HepG2 (cell line): Measurements from ENCODE around the gene COQ8A. TPM values are rescaled to one million over a fixed set of nuclear protein-coding genes. Genes with fewer than 3 reads are reported as not detected.

ENCODE experiments used
- AKAP8 ChIP-seq: sonication (generic); formaldehyde crosslinking; IDR thresholded peaks from 2 replicates; pipeline ENCODE4 v1.5.1; 2020; ENCODE audit warnings: mild to moderate bottlenecking, missing genetic modification reagents
- CHCHD3 ChIP-seq: sonication (generic); formaldehyde crosslinking; IDR thresholded peaks from 2 replicates; pipeline ENCODE4 v1.8.0; 2022; ENCODE audit warnings: mild to moderate bottlenecking, missing genetic modification reagents, moderate library complexity
- DPF2 ChIP-seq: sonication (generic); formaldehyde crosslinking; IDR thresholded peaks from 2 replicates; pipeline ENCODE4 v1.4.0; 2020; ENCODE audit warnings: mild to moderate bottlenecking, low read depth, missing genetic modification reagents, borderline replicate concordance
- ETV5 ChIP-seq: IDR thresholded peaks from 2 replicates; pipeline ENCODE4 v1.6.1; 2018; ENCODE audit warnings: missing biosample characterization, missing genetic modification reagents, inconsistent platforms, borderline replicate concordance
- HINFP ChIP-seq: sonication (generic); formaldehyde crosslinking; IDR thresholded peaks from 2 replicates; pipeline ENCODE4 v1.4.0; 2020; ENCODE audit warnings: low read depth, mild to moderate bottlenecking, missing genetic modification reagents
- PLSCR1 ChIP-seq: sonication (generic); formaldehyde crosslinking; IDR thresholded peaks from 2 replicates; pipeline ENCODE4 v1.5.0; 2020; ENCODE audit warnings: missing genetic modification reagents, mild to moderate bottlenecking, borderline replicate concordance
- POLR2AphosphoS5 ChIP-seq: IDR thresholded peaks from 2 replicates; pipeline ENCODE4 v1.6.1; 2012; ENCODE audit warnings: low read depth, low read length
- SRY ChIP-seq: sonication (generic); formaldehyde crosslinking; IDR thresholded peaks from 2 replicates; pipeline ENCODE4 v1.8.0; 2022; ENCODE audit warnings: mild to moderate bottlenecking, missing genetic modification reagents
- SYNCRIP ChIP-seq: fragments of 200-400 bp; formaldehyde crosslinking; IDR thresholded peaks from 2 replicates; pipeline ENCODE4 v1.6.1; 2018; ENCODE audit warnings: mild to moderate bottlenecking, low read depth, low read length; ENCODE audit not compliant: insufficient read depth
- TRIM24 ChIP-seq: sonication (generic); formaldehyde crosslinking; IDR thresholded peaks from 2 replicates; pipeline ENCODE4 v1.8.0; 2022; ENCODE audit warnings: mild to moderate bottlenecking, missing genetic modification reagents
- U2AF1 ChIP-seq: fragments of 200-400 bp; formaldehyde crosslinking; optimal IDR thresholded peaks from 2 replicates; pipeline ENCODE3; 2017; ENCODE audit warnings: mild to moderate bottlenecking, low read depth, low read length
- ZNF513 ChIP-seq: sonication (generic); formaldehyde crosslinking; conservative IDR thresholded peaks from 2 replicates; pipeline ENCODE4 v1.5.0; 2020; ENCODE audit warnings: missing genetic modification reagents
- ZNF557 ChIP-seq: sonication (generic); formaldehyde crosslinking; IDR thresholded peaks from 2 replicates; pipeline ENCODE4 v1.4.0; 2020; ENCODE audit warnings: missing genetic modification reagents
- ZNF800 ChIP-seq: sonication (generic); formaldehyde crosslinking; IDR thresholded peaks from 2 replicates; pipeline ENCODE4 v1.4.0; 2020; ENCODE audit warnings: missing genetic modification reagents
- polyA plus RNA-seq, 8 experiments: library from polyadenylated mRNA; depleted of rRNA in 3 of 8; stranded (reverse) in 7 of 8; unstranded in 1 of 8; fragments of >200 nt; fragmentation: Illumina TruSeq in 4 of 8; extraction: Trizol in 4 of 8; gene quantifications; 2 replicates each; pipeline versions ENCODE4 v1.2.1 to v1.2.3, GENCODE V29; 2011 to 2016; ENCODE audit warnings: low read depth in 4 of 8, missing spikeins in 1 of 8, mixed read lengths in 1 of 8; ENCODE audit not compliant: insufficient read depth in 1 of 8
- total RNA-seq, 5 experiments: library from RNA; depleted of rRNA; stranded (reverse); fragments of >200 nt; fragmentation: Illumina TruSeq; extraction: Trizol; gene quantifications; 2 replicates each; pipeline ENCODE4 v1.2.3, GENCODE V29; 2016; ENCODE audit warnings: low read depth in 1 of 5

The COQ8A gene
- total and polyA plus RNA-seq, 2 of the 13 experiments (the other 11 are each of a cell fraction or from before 2014, with no cell fraction given) = 60.4 to 88.7 TPM

GRCh38 chr1:226994586-226995364 is 54.7 kb downstream of the COQ8A start (continued):
- TF ChIP-seq ZNF513 (CRISPR knock-in tag) (no peak), ZNF800 (CRISPR knock-in tag) (no peak), DPF2 (CRISPR knock-in tag) (no peak), ETV5 (no peak), ZNF557 (CRISPR knock-in tag) (no peak), SYNCRIP (no peak), POLR2AphosphoS5 (no peak), SRY (no peak), U2AF1 (no peak), HINFP (no peak), PLSCR1 (CRISPR knock-in tag) (no peak), AKAP8 (CRISPR knock-in tag) (no peak), CHCHD3 (CRISPR knock-in tag) (no peak), TRIM24 (CRISPR knock-in tag) (no peak)
